Stimulated activated memory B cell treated with anti-CD40 and anti-IgM and Interleukin-4, amounts not matched to agents 10 μg/mL and 1 μg/mL and 100 μg/mL, for 72 hours (primary cell): Measurements from ENCODE around the gene SLC66A1.
"Not testable (repeated sequence)": the region's sequence is repeated elsewhere in the genome, so short reads cannot be mapped to it uniquely, and the experiment has no call there.

Experiments used
- ATAC-seq: fragments of 150-1000 bp; cut with Tn5 transposase; 2 replicates; pipeline ENCODE4 v1.10.0; 2021
- H3K27ac Mint-ChIP-seq: one replicate; pipeline ENCODE4 v1.8.0; 2022; ENCODE audit warnings: mild to moderate bottlenecking, mixed read lengths
- H3K27me3 Mint-ChIP-seq: one replicate; pipeline ENCODE4 v1.8.0; 2022; ENCODE audit warnings: mixed read lengths
- H3K36me3 Mint-ChIP-seq: one replicate; pipeline ENCODE4 v1.8.0; 2022; ENCODE audit warnings: mixed read lengths
- H3K4me1 Mint-ChIP-seq: one replicate; pipeline ENCODE4 v1.8.0; 2022; ENCODE audit warnings: mixed read lengths
- H3K4me3 Mint-ChIP-seq: one replicate; pipeline ENCODE4 v1.8.0; 2022; ENCODE audit warnings: mild to moderate bottlenecking, moderate library complexity, mixed read lengths
- H3K9me3 Mint-ChIP-seq: one replicate; pipeline ENCODE4 v1.8.0; 2022; ENCODE audit warnings: mixed read lengths

SLC66A1 gene

GRCh38 chr1:19311931-19312781, at the start of gene SLC66A1, which contains the start of gene AKR7A2:
SLC66A1 (plus strand) TSS chr1:19312326; CDS start chr1:19317678, 5,352 bp downstream.
AKR7A2 (minus strand) TSS chr1:19312144; CDS start chr1:19312124, 20 bp downstream.
- Mint-ChIP-seq H3K4me3 (peak within 1 kb of the TSS; percentile 79), H3K36me3 (peaks cover 16% of the 10 kb centered on the region), H3K9me3 (no peaks in the 10 kb centered on the region), H3K27ac (peak within 1 kb of the TSS; percentile 40), H3K27me3 (no peaks in the 10 kb centered on the region), H3K4me1 (peaks cover 61% of the 10 kb centered on the region)
- ATAC-seq, result peak; percentile 93

GRCh38 chr1:19262744-19263143, 49.4 kb upstream of the SLC66A1 start:
- no peaks in the 10 kb centered on the region for H3K27me3 Mint-ChIP-seq
- ATAC-seq, result no peak
- no peaks in the 10 kb centered on the region for H3K9me3 Mint-ChIP-seq
- H3K36me3 Mint-ChIP-seq, result peaks cover 27% of the 10 kb centered on the region
- no peak overlapping the region for H3K27ac Mint-ChIP-seq
- no peaks in the 10 kb centered on the region for H3K4me1 Mint-ChIP-seq
- H3K4me3 Mint-ChIP-seq, result no peak overlapping the region

GRCh38 chr1:19268445-19268844, 43.7 kb upstream of the SLC66A1 start:
- no peak overlapping the region for H3K4me3 Mint-ChIP-seq
- H3K27me3 Mint-ChIP-seq, result peaks cover 23% of the 10 kb centered on the region
- H3K36me3 Mint-ChIP-seq, result peaks cover 6% of the 10 kb centered on the region
- ATAC-seq, result no peak
- H3K27ac Mint-ChIP-seq, result no peak overlapping the region
- no peaks in the 10 kb centered on the region for H3K4me1 Mint-ChIP-seq
- peaks cover under 1% of the 10 kb centered on the region for H3K9me3 Mint-ChIP-seq

GRCh38 chr1:19269427-19270342, 42.4 kb upstream of the SLC66A1 start:
- Mint-ChIP-seq H3K27me3 (peaks cover 27% of the 10 kb centered on the region), H3K36me3 (peaks cover 12% of the 10 kb centered on the region)
- not testable (repeated sequence) for H3K4me1 Mint-ChIP-seq, H3K4me3 Mint-ChIP-seq, H3K27ac Mint-ChIP-seq, H3K9me3 Mint-ChIP-seq, ATAC-seq

GRCh38 chr1:19270343-19270730, 41.8 kb upstream of the SLC66A1 start:
- peaks cover 13% of the 10 kb centered on the region for H3K36me3 Mint-ChIP-seq
- H3K9me3 Mint-ChIP-seq, H3K4me1 Mint-ChIP-seq, H3K27ac Mint-ChIP-seq, H3K4me3 Mint-ChIP-seq, ATAC-seq: not testable (repeated sequence)
- peaks cover 27% of the 10 kb centered on the region for H3K27me3 Mint-ChIP-seq

GRCh38 chr1:19272064-19272463, 40.1 kb upstream of the SLC66A1 start:
- Mint-ChIP-seq H3K4me3 (no peak overlapping the region), H3K27ac (no peak overlapping the region), H3K27me3 (peaks cover 27% of the 10 kb centered on the region), H3K4me1 (no peaks in the 10 kb centered on the region), H3K9me3 (peaks cover 8% of the 10 kb centered on the region), H3K36me3 (peaks cover 18% of the 10 kb centered on the region)
- ATAC-seq, result no peak

- H3K27ac Mint-ChIP-seq, result no peak overlapping the region
- no peaks in the 10 kb centered on the region for H3K4me1 Mint-ChIP-seq
- H3K9me3 Mint-ChIP-seq, result peaks cover 8% of the 10 kb centered on the region
- peaks cover 18% of the 10 kb centered on the region for H3K36me3 Mint-ChIP-seq
- H3K27me3 Mint-ChIP-seq, result peaks cover 27% of the 10 kb centered on the region
- no peak overlapping the region for H3K4me3 Mint-ChIP-seq
- no peak for ATAC-seq
Measured at GRCh38 chr1:19273106-19273843, 38.9 kb upstream of the SLC66A1 start.

GRCh38 chr1:19273844-19274531, 38.1 kb upstream of the SLC66A1 start:
- peaks cover 18% of the 10 kb centered on the region for H3K36me3 Mint-ChIP-seq
- ATAC-seq, H3K9me3 Mint-ChIP-seq: not testable (repeated sequence)

GRCh38 chr1:19274636-19275035, 37.5 kb upstream of the SLC66A1 start:
- H3K9me3 Mint-ChIP-seq, result peaks cover 8% of the 10 kb centered on the region
- no peaks in the 10 kb centered on the region for H3K4me1 Mint-ChIP-seq
- H3K27me3 Mint-ChIP-seq, result peaks cover 27% of the 10 kb centered on the region
- ATAC-seq, result no peak
- no peak overlapping the region for H3K4me3 Mint-ChIP-seq
- peaks cover 18% of the 10 kb centered on the region for H3K36me3 Mint-ChIP-seq
- no peak overlapping the region for H3K27ac Mint-ChIP-seq

More at GRCh38 chr1:19273844-19274531, 38.1 kb upstream of the SLC66A1 start:
- not testable (repeated sequence) for H3K4me3 Mint-ChIP-seq, H3K4me1 Mint-ChIP-seq, H3K27ac Mint-ChIP-seq
- peaks cover 27% of the 10 kb centered on the region for H3K27me3 Mint-ChIP-seq

- peaks cover 10% of the 10 kb centered on the region for H3K36me3 Mint-ChIP-seq
- peaks cover 8% of the 10 kb centered on the region for H3K4me1 Mint-ChIP-seq
- no peaks in the 10 kb centered on the region for H3K9me3 Mint-ChIP-seq
- H3K27ac Mint-ChIP-seq, result no peak overlapping the region
- H3K4me3 Mint-ChIP-seq, result no peak overlapping the region
- peaks cover 10% of the 10 kb centered on the region for H3K27me3 Mint-ChIP-seq
- ATAC-seq, result no peak
Measured at GRCh38 chr1:19283891-19284290, 28.2 kb upstream of the SLC66A1 start.

- H3K27ac Mint-ChIP-seq, result no peak overlapping the region
- H3K27me3 Mint-ChIP-seq, result peaks cover 20% of the 10 kb centered on the region
- peaks cover 12% of the 10 kb centered on the region for H3K4me1 Mint-ChIP-seq
- no peaks in the 10 kb centered on the region for H3K9me3 Mint-ChIP-seq
- H3K36me3 Mint-ChIP-seq, result peaks cover 15% of the 10 kb centered on the region
- ATAC-seq, result no peak
- H3K4me3 Mint-ChIP-seq, result no peak overlapping the region
Measured at GRCh38 chr1:19284881-19285280, 27.2 kb upstream of the SLC66A1 start.

GRCh38 chr1:19285366-19285765, 26.8 kb upstream of the SLC66A1 start:
- not testable (repeated sequence) for H3K27ac Mint-ChIP-seq, ATAC-seq, H3K4me3 Mint-ChIP-seq, H3K9me3 Mint-ChIP-seq
- Mint-ChIP-seq H3K4me1 (peaks cover 12% of the 10 kb centered on the region), H3K36me3 (peaks cover 17% of the 10 kb centered on the region), H3K27me3 (peaks cover 23% of the 10 kb centered on the region)

- H3K4me3 Mint-ChIP-seq, ATAC-seq, H3K27ac Mint-ChIP-seq: not testable (repeated sequence)
Measured at GRCh38 chr1:19285807-19286206, 26.3 kb upstream of the SLC66A1 start.

GRCh38 chr1:19287436-19288185, 24.5 kb upstream of the SLC66A1 start:
- Mint-ChIP-seq H3K4me3 (peak overlapping the region; percentile 71), H3K27ac (peak overlapping the region; percentile 28), H3K36me3 (peaks cover 28% of the 10 kb centered on the region), H3K9me3 (peaks cover 6% of the 10 kb centered on the region), H3K4me1 (peaks cover 12% of the 10 kb centered on the region), H3K27me3 (peaks cover 23% of the 10 kb centered on the region)
- no peak for ATAC-seq

More at GRCh38 chr1:19285807-19286206, 26.3 kb upstream of the SLC66A1 start:
- Mint-ChIP-seq H3K4me1 (peaks cover 12% of the 10 kb centered on the region), H3K27me3 (peaks cover 23% of the 10 kb centered on the region), H3K36me3 (peaks cover 17% of the 10 kb centered on the region)
- not testable (repeated sequence) for H3K9me3 Mint-ChIP-seq
